ENCODE data around the gene GPRC5D. TPM values are rescaled to one million over a fixed set of nuclear protein-coding genes. Genes with fewer than 3 reads are reported as not detected.

Gene GPRC5D
- total RNA-seq, 1 donor from 2014 or later = not detected

DNA sequence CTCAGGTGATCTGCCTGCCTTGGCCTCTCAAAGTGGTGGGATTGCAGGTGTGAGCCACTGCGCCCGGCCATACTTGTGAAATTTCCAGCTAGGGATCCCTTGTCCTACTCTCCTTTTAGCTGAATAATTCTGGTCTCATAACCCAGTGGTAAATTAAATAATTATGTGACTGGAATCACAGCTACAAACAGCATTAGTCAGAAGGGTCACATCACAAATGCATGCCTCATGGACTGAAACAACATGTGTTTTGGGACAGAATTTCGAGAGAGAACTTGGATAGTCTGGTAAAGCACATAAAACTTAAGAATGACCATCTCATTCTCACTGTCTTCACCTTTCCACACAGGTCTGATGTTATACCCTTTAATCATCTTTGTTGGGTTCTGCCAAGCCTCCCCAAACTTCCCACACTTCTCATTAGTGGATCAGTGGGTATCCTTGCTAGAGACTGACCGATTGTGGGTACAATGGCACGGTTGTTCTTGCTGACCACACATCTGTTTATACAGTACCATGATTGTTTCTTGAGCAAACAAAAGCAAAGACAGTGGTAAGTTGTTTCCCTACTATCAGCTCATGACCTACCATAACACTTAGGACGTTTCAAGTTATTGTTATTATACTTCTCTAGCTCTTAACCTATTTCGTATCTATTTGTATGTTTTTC, 5.1 kb downstream of the GPRC5D start:
- TF ChIP-seq, protein P1, sequence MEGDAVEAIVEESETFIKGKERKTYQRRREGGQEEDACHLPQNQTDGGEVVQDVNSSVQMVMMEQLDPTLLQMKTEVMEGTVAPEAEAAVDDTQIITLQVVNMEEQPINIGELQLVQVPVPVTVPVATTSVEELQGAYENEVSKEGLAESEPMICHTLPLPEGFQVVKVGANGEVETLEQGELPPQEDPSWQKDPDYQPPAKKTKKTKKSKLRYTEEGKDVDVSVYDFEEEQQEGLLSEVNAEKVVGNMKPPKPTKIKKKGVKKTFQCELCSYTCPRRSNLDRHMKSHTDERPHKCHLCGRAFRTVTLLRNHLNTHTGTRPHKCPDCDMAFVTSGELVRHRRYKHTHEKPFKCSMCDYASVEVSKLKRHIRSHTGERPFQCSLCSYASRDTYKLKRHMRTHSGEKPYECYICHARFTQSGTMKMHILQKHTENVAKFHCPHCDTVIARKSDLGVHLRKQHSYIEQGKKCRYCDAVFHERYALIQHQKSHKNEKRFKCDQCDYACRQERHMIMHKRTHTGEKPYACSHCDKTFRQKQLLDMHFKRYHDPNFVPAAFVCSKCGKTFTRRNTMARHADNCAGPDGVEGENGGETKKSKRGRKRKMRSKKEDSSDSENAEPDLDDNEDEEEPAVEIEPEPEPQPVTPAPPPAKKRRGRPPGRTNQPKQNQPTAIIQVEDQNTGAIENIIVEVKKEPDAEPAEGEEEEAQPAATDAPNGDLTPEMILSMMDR (conservative IDR thresholded peaks at IDR 0.05) = no peak
- Mint-ChIP-seq H3K27me3 (ENCODE audit: low read depth) (peaks cover 3% of the 10 kb centered on the region), H3K27ac (ENCODE audit: unreplicated experiment) (no peak overlapping the region), H3K4me1 (peaks cover 7% of the 10 kb centered on the region), H3K4me3 (no peak overlapping the region), H3K36me3 (ENCODE audit: low read depth) (peaks cover 7% of the 10 kb centered on the region), H3K9me3 (no peaks in the 10 kb centered on the region)
- no peak for DNase-seq (ENCODE audit: low read depth, low spot score)

DNA sequence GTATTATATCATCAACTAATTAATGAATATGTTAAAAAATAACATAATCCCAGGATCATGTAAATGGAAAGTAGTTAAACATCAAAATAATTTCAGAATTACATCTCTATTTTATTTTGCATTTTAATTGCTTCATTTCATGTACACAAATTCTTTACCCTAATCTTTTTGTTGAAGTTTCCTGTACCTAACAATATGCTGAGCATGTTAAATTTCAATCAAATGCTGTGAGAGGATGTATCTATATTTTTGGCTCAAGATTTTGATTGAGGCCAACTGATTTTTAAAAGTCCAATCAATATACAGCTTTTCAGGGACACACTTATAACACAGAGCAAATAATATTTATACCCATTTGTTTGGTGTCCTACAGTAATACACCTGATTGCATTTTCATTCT, 6.4 kb downstream of the GPRC5D start:
- H3K4me3 Mint-ChIP-seq = no peak overlapping the region
- peaks cover 7% of the 10 kb centered on the region for H3K4me1 Mint-ChIP-seq
- no peaks in the 10 kb centered on the region for H3K9me3 Mint-ChIP-seq
- DNase-seq (ENCODE audit: low read depth, low spot score) = no peak
- peaks cover 3% of the 10 kb centered on the region for H3K27me3 Mint-ChIP-seq (ENCODE audit: low read depth)
- H3K27ac Mint-ChIP-seq (ENCODE audit: unreplicated experiment) = no peak overlapping the region
- TF ChIP-seq, protein P1 (conservative IDR thresholded peaks at IDR 0.05) = no peak
- peaks cover 7% of the 10 kb centered on the region for H3K36me3 Mint-ChIP-seq (ENCODE audit: low read depth)

DNA sequence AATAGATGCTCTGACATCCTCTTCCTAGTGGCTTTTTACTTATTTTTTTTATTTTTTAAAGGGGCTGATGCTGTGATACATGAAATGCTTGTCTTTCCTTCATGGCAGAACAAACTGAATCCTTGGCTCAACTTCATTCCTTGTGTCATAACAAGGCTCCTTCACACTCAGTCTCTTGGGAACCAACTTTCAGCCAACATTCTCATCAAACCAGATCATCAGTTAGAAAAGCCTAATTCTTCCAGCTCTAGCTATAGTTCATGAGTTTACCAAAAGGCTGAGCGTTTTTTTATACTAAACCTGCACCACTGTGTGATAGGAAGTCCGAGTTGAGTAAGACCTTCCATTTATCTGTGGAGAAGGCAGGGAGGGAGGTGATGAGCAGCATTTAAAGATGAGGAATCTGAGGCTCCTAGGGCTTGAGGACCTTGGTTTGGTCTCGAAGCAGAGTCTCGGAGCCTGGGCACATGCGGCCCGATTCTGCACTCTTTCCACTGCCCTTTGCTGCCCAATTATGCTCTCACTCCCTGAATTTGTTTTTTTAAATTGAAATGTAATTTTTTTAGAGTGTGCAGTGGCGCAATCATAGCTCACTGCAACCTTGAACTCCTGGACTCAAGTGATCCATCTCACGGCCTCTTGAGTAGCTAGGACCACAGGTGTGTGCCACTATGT, 8.2 kb downstream of the GPRC5D start:
- DNase-seq (ENCODE audit: low read depth, low spot score) = no peak
- Mint-ChIP-seq H3K36me3 (ENCODE audit: low read depth) (no peaks in the 10 kb centered on the region), H3K9me3 (no peaks in the 10 kb centered on the region), H3K27me3 (ENCODE audit: low read depth) (peaks cover 3% of the 10 kb centered on the region), H3K4me1 (peaks cover 11% of the 10 kb centered on the region), H3K4me3 (no peak overlapping the region), H3K27ac (ENCODE audit: unreplicated experiment) (no peak overlapping the region)
- TF ChIP-seq, protein P1 (conservative IDR thresholded peaks at IDR 0.05) = no peak

DNA sequence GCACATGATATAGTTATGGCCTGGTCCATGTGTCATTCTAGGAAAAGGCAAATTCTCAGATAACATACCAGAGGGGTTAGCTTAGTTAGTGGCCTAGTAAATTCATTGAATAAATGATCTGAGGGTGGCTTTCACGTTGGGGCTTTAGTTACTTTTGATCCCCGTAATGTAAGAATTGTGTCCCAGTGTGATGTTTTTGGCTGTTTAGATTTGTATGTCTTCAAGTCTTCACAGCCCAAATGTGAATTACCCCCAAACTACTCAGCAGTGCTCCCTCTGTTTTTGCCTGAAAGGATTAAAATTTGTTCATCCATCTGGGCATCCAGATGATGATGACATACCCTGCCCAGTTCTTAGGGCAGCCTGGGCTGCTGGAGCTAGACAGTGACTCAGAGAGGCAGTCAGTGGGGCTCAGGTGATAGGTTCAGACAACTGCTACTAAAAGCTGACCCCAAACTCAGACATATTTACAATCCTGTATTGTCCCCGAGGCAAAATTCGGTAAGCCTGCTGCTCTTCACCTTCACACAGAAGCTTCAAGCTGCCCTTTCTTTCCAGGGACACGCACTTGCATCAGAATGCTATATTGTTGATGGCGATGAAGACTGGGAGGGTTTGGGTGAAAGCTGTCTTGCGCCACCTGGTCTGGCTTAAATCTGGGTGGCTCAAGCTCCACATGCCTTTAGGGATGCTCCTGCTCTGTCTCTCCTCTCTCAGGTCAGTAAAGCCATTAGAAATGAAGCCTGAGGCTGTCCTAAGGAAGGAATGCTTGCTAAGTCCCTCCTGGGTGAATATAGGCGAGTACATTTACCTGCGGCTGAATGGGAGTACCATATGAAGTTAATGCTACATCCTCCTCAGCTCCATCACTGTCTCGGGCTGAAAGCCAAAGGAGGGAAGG, 10.3 kb downstream of the GPRC5D start:
- H3K27me3 Mint-ChIP-seq (ENCODE audit: low read depth) = peaks cover 3% of the 10 kb centered on the region
- H3K36me3 Mint-ChIP-seq (ENCODE audit: low read depth) = no peaks in the 10 kb centered on the region
- no peak for DNase-seq (ENCODE audit: low read depth, low spot score)
- no peak overlapping the region for H3K4me3 Mint-ChIP-seq
- peaks cover 6% of the 10 kb centered on the region for H3K4me1 Mint-ChIP-seq
- TF ChIP-seq, protein P1 (conservative IDR thresholded peaks at IDR 0.05) = no peak
- no peak overlapping the region for H3K27ac Mint-ChIP-seq (ENCODE audit: unreplicated experiment)
- no peaks in the 10 kb centered on the region for H3K9me3 Mint-ChIP-seq

DNA sequence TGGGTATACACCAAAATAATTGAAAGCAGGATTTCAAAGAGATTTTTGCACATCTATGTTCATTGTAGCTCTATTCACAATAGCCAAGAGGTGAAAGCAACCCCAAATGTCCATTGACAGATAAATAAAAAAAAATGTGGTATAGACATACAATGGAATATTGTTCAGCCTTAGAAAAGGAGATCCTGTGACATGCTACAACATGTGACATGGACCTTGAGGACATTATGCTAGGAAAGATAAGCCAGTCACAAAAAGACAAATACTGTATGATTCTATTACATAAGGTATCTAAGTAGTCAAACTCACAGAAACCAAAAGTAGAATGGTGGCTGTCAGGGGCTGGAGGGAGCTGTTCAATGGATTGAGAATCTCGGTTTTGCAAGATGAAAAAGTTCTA, 12.1 kb downstream of the GPRC5D start:
- DNase-seq (ENCODE audit: low read depth, low spot score) = no peak
- TF ChIP-seq, protein P1 (conservative IDR thresholded peaks at IDR 0.05) = no peak
- Mint-ChIP-seq H3K27me3 (ENCODE audit: low read depth) (peaks cover 3% of the 10 kb centered on the region), H3K36me3 (ENCODE audit: low read depth) (no peaks in the 10 kb centered on the region), H3K4me1 (peaks cover 4% of the 10 kb centered on the region), H3K4me3 (no peak overlapping the region), H3K9me3 (no peaks in the 10 kb centered on the region), H3K27ac (ENCODE audit: unreplicated experiment) (no peak overlapping the region)
